DOHH2 (cell line): ENCODE results near the gene NGEF.

Experiments
- H3F3A ChIP-seq: fragments of 200-600 bp; sonication (generic), shearing (Covaris generic); 2 replicates; pipeline ENCODE4 v1.6.0; 2016; ENCODE audit warnings: antibody characterized with exemption, mild to moderate bottlenecking; ENCODE audit not compliant: control insufficient read depth, insufficient read depth
- H3K27ac ChIP-seq: fragments of 200-600 bp; sonication (generic); 2 replicates; pipeline ENCODE4 v1.5.1; 2014; ENCODE audit warnings: low read depth, mild to moderate bottlenecking, low read length, moderate library complexity
- H3K27me3 ChIP-seq: fragments of 200-600 bp; sonication (generic); 2 replicates; pipeline ENCODE4 v1.6.1; 2014; ENCODE audit warnings: mild to moderate bottlenecking, low read length, mixed read lengths; ENCODE audit not compliant: control insufficient read depth
- H3K36me3 ChIP-seq: fragments of 200-600 bp; sonication (generic); 2 replicates; pipeline ENCODE4 v1.6.1; 2014; ENCODE audit warnings: mild to moderate bottlenecking, low read length, moderate library complexity, mixed read lengths; ENCODE audit not compliant: control insufficient read depth
- H3K4me1 ChIP-seq: fragments of 200-600 bp; sonication (generic); 2 replicates; pipeline ENCODE4 v1.6.1; 2014; ENCODE audit warnings: mild to moderate bottlenecking, low read length, mixed read lengths; ENCODE audit not compliant: control insufficient read depth
- H3K4me2 ChIP-seq: fragments of 200-600 bp; sonication (generic); 2 replicates; pipeline ENCODE4 v1.6.0; 2014; ENCODE audit warnings: mild to moderate bottlenecking, low read length, moderate library complexity
- H3K4me3 ChIP-seq: fragments of 200-600 bp; sonication (generic); 2 replicates; pipeline ENCODE4 v1.5.1; 2014; ENCODE audit warnings: mild to moderate bottlenecking, low read length, mixed read lengths
- H3K79me2 ChIP-seq: fragments of 200-600 bp; sonication (generic); 2 replicates; pipeline ENCODE4 v1.6.1; 2014; ENCODE audit warnings: mild to moderate bottlenecking, low read length, mixed read lengths; ENCODE audit not compliant: control insufficient read depth
- H3K9me2 ChIP-seq: fragments of 200-600 bp; sonication (generic); replicated peaks from 2 replicates; pipeline ENCODE4 v1.6.1; 2014; ENCODE audit warnings: mild to moderate bottlenecking, low read length, mixed read lengths; ENCODE audit not compliant: control insufficient read depth
- H3K9me3 ChIP-seq: fragments of 200-600 bp; sonication (generic); 2 replicates; pipeline ENCODE4 v1.6.1; 2014; ENCODE audit warnings: antibody characterized with exemption, low read length, mixed read lengths; ENCODE audit not compliant: control insufficient read depth, insufficient read depth
- H4K20me1 ChIP-seq: fragments of 200-600 bp; sonication (generic); 2 replicates; pipeline ENCODE4 v1.6.0; 2014; ENCODE audit warnings: low read depth, mild to moderate bottlenecking, antibody characterized with exemption, low read length, moderate library complexity; ENCODE audit not compliant: control insufficient read depth, insufficient read depth
- CTCF ChIP-seq: fragments of 200-600 bp; sonication (generic); IDR thresholded peaks from one replicate; pipeline ENCODE4 v1.5.1; 2014; ENCODE audit warnings: antibody characterized with exemption, mild to moderate bottlenecking, low read depth, low read length; ENCODE audit not compliant: poor library complexity, severe bottlenecking
- EZH2phosphoT487 ChIP-seq: fragments of 200-600 bp; sonication (generic); IDR thresholded peaks from 2 replicates; pipeline ENCODE4 v1.6.1; 2017; ENCODE audit warnings: borderline replicate concordance, mild to moderate bottlenecking, antibody characterized with exemption, low read length, moderate library complexity, mixed read lengths

NGEF gene

GRCh38 chr2:232885264-232885961 lies 127.6 kb downstream of the NGEF start:
- Histone ChIP-seq H3F3A (no peaks in the 10 kb centered on the region), H3K36me3 (no peaks in the 10 kb centered on the region), H3K79me2 (no peaks in the 10 kb centered on the region), H3K9me2 (no peaks in the 10 kb centered on the region), H3K4me2 (no peak overlapping the region), H3K4me3 (no peak overlapping the region), H3K9me3 (no peaks in the 10 kb centered on the region), H3K4me1 (no peaks in the 10 kb centered on the region), H3K27me3 (no peaks in the 10 kb centered on the region), H3K27ac (no peak overlapping the region), H4K20me1 (no peaks in the 10 kb centered on the region)
- no peak for TF ChIP-seq CTCF
- no peak for TF ChIP-seq EZH2phosphoT487

DNA sequence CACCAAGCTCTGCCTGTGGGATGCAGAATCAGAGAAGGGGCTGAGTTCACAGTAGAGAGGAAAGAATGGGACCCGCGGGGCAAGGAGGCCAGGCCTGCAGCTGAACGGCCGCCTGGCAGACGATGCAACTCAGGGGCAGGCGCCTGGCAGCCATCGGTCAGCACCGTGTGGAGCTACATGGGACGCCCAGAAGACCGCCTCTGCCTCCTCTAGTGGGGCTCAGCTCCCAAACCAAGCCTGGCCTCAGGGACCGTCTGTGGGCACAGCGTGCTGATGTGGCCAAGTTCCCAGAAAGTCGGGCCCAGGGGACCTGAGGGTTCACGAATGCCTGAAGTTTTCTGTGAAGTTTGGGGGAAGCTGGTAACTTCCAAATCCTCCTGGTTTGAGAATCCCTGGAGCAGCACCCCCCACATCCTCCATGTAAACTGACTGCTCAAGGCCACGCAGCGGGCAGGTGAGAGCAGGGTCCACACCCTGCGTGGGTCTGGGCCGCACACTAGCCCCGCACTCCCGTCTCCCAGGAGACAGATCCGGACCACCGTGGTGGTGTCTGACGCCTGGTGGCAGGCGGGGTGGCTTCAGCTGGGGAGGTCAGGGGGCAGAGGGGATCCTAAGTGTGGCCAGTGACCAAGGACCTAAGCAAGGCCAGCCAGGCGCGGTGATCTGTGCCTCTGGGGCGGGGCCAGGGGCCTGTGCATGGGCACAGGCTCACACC lies 128.3 kb downstream of the NGEF start:
- Histone ChIP-seq H3K27ac (no peak overlapping the region), H3K4me2 (no peak overlapping the region), H4K20me1 (no peaks in the 10 kb centered on the region), H3K79me2 (no peaks in the 10 kb centered on the region), H3K4me3 (no peak overlapping the region), H3K36me3 (no peaks in the 10 kb centered on the region), H3K9me3 (no peaks in the 10 kb centered on the region), H3K27me3 (no peaks in the 10 kb centered on the region), H3K4me1 (no peaks in the 10 kb centered on the region), H3K9me2 (no peaks in the 10 kb centered on the region), H3F3A (no peaks in the 10 kb centered on the region)
- TF ChIP-seq CTCF (no peak), EZH2phosphoT487 (no peak)

- no peak overlapping the region for H3K27ac ChIP-seq
- H4K20me1 ChIP-seq = no peaks in the 10 kb centered on the region
- TF ChIP-seq CTCF (no peak), EZH2phosphoT487 (no peak)
- no peak overlapping the region for H3K4me2 ChIP-seq
- no peaks in the 10 kb centered on the region for H3K9me3 ChIP-seq
- H3K79me2 ChIP-seq = no peaks in the 10 kb centered on the region
- no peaks in the 10 kb centered on the region for H3K4me1 ChIP-seq
- H3K27me3 ChIP-seq = no peaks in the 10 kb centered on the region
- H3K36me3 ChIP-seq = no peaks in the 10 kb centered on the region
- H3K9me2 ChIP-seq = no peaks in the 10 kb centered on the region
- H3F3A ChIP-seq = no peaks in the 10 kb centered on the region
- no peak overlapping the region for H3K4me3 ChIP-seq
Observed at GRCh38 chr2:232884001-232884421, 129.0 kb downstream of the NGEF start.
